Measurements from ENCODE around the gene FGF12.

Gene FGF12

GRCh38 chr3:192655040-192655439 is 72.3 kb downstream of the FGF12 start:
- H3K9me3 ChIP-seq: no peaks in the 10 kb centered on the region

GRCh38 chr3:192653862-192654261 is 73.5 kb downstream of the FGF12 start:
- H3K36me3 ChIP-seq: no peaks in the 10 kb centered on the region

More at GRCh38 chr3:192655040-192655439, 72.3 kb downstream of the FGF12 start:
- no peaks in the 10 kb centered on the region for H3K36me3 ChIP-seq
- no peak overlapping the region for H3K4me3 ChIP-seq (ENCODE audit: low read depth, low read length)
- no peaks in the 10 kb centered on the region for H3K27me3 ChIP-seq
- no peak for TF ChIP-seq CTCF (IDR thresholded peaks at IDR 0.05; ENCODE audit: low read depth, low read length)
- no peak for DNase-seq
- no peaks in the 10 kb centered on the region for H3K4me1 ChIP-seq

GRCh38 chr3:192652727-192653126 is 74.6 kb downstream of the FGF12 start:
- Histone ChIP-seq H3K4me3 (ENCODE audit: low read depth, low read length) (no peak overlapping the region), H3K27me3 (no peaks in the 10 kb centered on the region)
- no peak for TF ChIP-seq CTCF (IDR thresholded peaks at IDR 0.05; ENCODE audit: low read depth, low read length)

More at GRCh38 chr3:192653862-192654261, 73.5 kb downstream of the FGF12 start:
- DNase-seq: no peak
- Histone ChIP-seq H3K9me3 (no peaks in the 10 kb centered on the region), H3K4me1 (no peaks in the 10 kb centered on the region), H3K4me3 (ENCODE audit: low read depth, low read length) (no peak overlapping the region), H3K27me3 (no peaks in the 10 kb centered on the region)
- TF ChIP-seq CTCF (IDR thresholded peaks at IDR 0.05; ENCODE audit: low read depth, low read length): no peak

GRCh38 chr3:192651836-192652512 is 75.4 kb downstream of the FGF12 start:
- no peak for TF ChIP-seq CTCF (IDR thresholded peaks at IDR 0.05; ENCODE audit: low read depth, low read length)
- H3K9me3 ChIP-seq: no peaks in the 10 kb centered on the region
- no peak overlapping the region for H3K4me3 ChIP-seq (ENCODE audit: low read depth, low read length)
- no peaks in the 10 kb centered on the region for H3K36me3 ChIP-seq
- DNase-seq: no peak
- H3K4me1 ChIP-seq: no peaks in the 10 kb centered on the region
- H3K27me3 ChIP-seq: no peaks in the 10 kb centered on the region

More at GRCh38 chr3:192652727-192653126, 74.6 kb downstream of the FGF12 start:
- DNase-seq: no peak
- no peaks in the 10 kb centered on the region for H3K9me3 ChIP-seq
- H3K36me3 ChIP-seq: no peaks in the 10 kb centered on the region
- H3K4me1 ChIP-seq: no peaks in the 10 kb centered on the region

GRCh38 chr3:192645437-192645836 is 81.9 kb downstream of the FGF12 start:
- no peak for TF ChIP-seq CTCF (IDR thresholded peaks at IDR 0.05; ENCODE audit: low read depth, low read length)
- no peaks in the 10 kb centered on the region for H3K36me3 ChIP-seq

GRCh38 chr3:192642651-192643050 is 84.7 kb downstream of the FGF12 start:
- no peak for TF ChIP-seq CTCF (IDR thresholded peaks at IDR 0.05; ENCODE audit: low read depth, low read length)
- DNase-seq: no peak
- H3K27me3 ChIP-seq: no peaks in the 10 kb centered on the region
- no peaks in the 10 kb centered on the region for H3K36me3 ChIP-seq
- H3K4me1 ChIP-seq: no peaks in the 10 kb centered on the region
- H3K9me3 ChIP-seq: no peaks in the 10 kb centered on the region
- H3K4me3 ChIP-seq (ENCODE audit: low read depth, low read length): no peak overlapping the region

More at GRCh38 chr3:192645437-192645836, 81.9 kb downstream of the FGF12 start:
- Histone ChIP-seq H3K4me3 (ENCODE audit: low read depth, low read length) (no peak overlapping the region), H3K27me3 (no peaks in the 10 kb centered on the region), H3K9me3 (no peaks in the 10 kb centered on the region), H3K4me1 (no peaks in the 10 kb centered on the region)
- no peak for DNase-seq
